A549 (cell line): ENCODE results near the gene DOCK7.

Experiments
- BCL3 ChIP-seq: fragments of >200 bp; sonication (Bioruptor Twin); formaldehyde crosslinking; IDR thresholded peaks from 3 replicates; pipeline ENCODE4 v1.6.1; 2016
- CTCF ChIP-seq: fragments of >200 bp; sonication (Bioruptor Twin); formaldehyde crosslinking; IDR thresholded peaks from 3 replicates; pipeline ENCODE4 v1.5.1; 2016
- EP300 ChIP-seq, 2 experiments: fragments of >200 bp; sonication (Bioruptor Twin); formaldehyde crosslinking; IDR thresholded peaks; 2 replicates in 1 of 2; 3 replicates in 1 of 2; pipeline ENCODE4 v1.6.1; 2016 to 2017
- ESRRA ChIP-seq: fragments of 150-350 bp; IDR thresholded peaks from 2 replicates; pipeline ENCODE4 v1.6.1; 2014; ENCODE audit warnings: mild to moderate bottlenecking, low read length, borderline replicate concordance
- MYC ChIP-seq: IDR thresholded peaks from 2 replicates; pipeline ENCODE4 v1.6.1; 2012; ENCODE audit warnings: mild to moderate bottlenecking, inconsistent platforms, low read length, improper control_type of control experiment, borderline replicate concordance
- PHF8 ChIP-seq: fragments of 200-600 bp; sonication (generic); IDR thresholded peaks from 2 replicates; pipeline ENCODE4 v1.6.1; 2016; ENCODE audit warnings: low read depth, mild to moderate bottlenecking, antibody characterized with exemption, moderate library complexity, borderline replicate concordance
- POLR2A ChIP-seq: IDR thresholded peaks from 2 replicates; pipeline ENCODE4 v1.6.1; 2012; ENCODE audit warnings: mild to moderate bottlenecking, low read length
- RAD21 ChIP-seq, 2 experiments: fragments of >200 bp in 1 of 2; sonication (Bioruptor Twin) in 1 of 2; formaldehyde crosslinking in 1 of 2; IDR thresholded peaks in 1 of 2; conservative IDR thresholded peaks in 1 of 2; 2 replicates in 1 of 2; 3 replicates in 1 of 2; pipeline ENCODE4 v1.6.1; 2012 to 2018; ENCODE audit warnings: inconsistent platforms in 1 of 2
- SMC3 ChIP-seq: fragments of >200 bp; sonication (Bioruptor Twin); formaldehyde crosslinking; IDR thresholded peaks from 3 replicates; pipeline ENCODE4 v1.6.1; 2018; ENCODE audit warnings: inconsistent platforms
- ZNF302 ChIP-seq: fragments of 250-450 bp; sonication (Bioruptor Pico); IDR thresholded peaks from 2 replicates; pipeline ENCODE4 v1.9.0; 2021; ENCODE audit warnings: inconsistent platforms, mild to moderate bottlenecking, moderate library complexity
- ZSCAN20 ChIP-seq: fragments of 250-450 bp; sonication (Bioruptor Pico); IDR thresholded peaks from 2 replicates; pipeline ENCODE4 v1.8.0; 2022; ENCODE audit warnings: mild to moderate bottlenecking, moderate library complexity
- TF ChIP-seq, protein P1 (sequence below): IDR thresholded peaks from 2 replicates; pipeline ENCODE4 v1.6.1; 2012; ENCODE audit warnings: low read depth, borderline replicate concordance

- TF ChIP-seq POLR2A (no peak), CTCF (no peak), BCL3 (no peak), PHF8 (no peak), ESRRA (no peak), EP300 (IDR thresholded peaks at IDR 0.05) (no peak), MYC (no peak), ZSCAN20 (CRISPR knock-in tag) (no peak), RAD21 (conservative IDR thresholded peaks at IDR 0.05 in 1 of 2, IDR thresholded peaks at IDR 0.05 in 1 of 2) (no peak), ZNF302 (CRISPR knock-in tag) (no peak), SMC3 (no peak)
- TF ChIP-seq, protein P1, sequence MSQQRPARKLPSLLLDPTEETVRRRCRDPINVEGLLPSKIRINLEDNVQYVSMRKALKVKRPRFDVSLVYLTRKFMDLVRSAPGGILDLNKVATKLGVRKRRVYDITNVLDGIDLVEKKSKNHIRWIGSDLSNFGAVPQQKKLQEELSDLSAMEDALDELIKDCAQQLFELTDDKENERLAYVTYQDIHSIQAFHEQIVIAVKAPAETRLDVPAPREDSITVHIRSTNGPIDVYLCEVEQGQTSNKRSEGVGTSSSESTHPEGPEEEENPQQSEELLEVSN: no peak
These were observed 239.8 kb downstream of the DOCK7 start for GRCh38 chr1:62448221-62448933.
